Gastroesophageal sphincter (tissue), 3 donors: ENCODE measurements around the gene PRKAR1B.

Source experiments
- POLR2A ChIP-seq, 2 donors: fragments of 450-650 bp; IDR thresholded peaks; one replicate each; pipeline ENCODE4 v1.6.1; 2017; ENCODE audit warnings: antibody characterized with exemption in 2 of 2, mild to moderate bottlenecking in 2 of 2, moderate library complexity in 1 of 2
- TF ChIP-seq, protein P1 (sequence below), 4 experiments: fragments of 200-600 bp in 2 of 4; fragments of 450-650 bp in 2 of 4; sonication (generic) in 1 of 4; IDR thresholded peaks; one replicate each; pipeline ENCODE4 v1.5.1; 2017 to 2019; ENCODE audit warnings: antibody characterized with exemption in 4 of 4, mild to moderate bottlenecking in 2 of 4, moderate library complexity in 2 of 4

DNA sequence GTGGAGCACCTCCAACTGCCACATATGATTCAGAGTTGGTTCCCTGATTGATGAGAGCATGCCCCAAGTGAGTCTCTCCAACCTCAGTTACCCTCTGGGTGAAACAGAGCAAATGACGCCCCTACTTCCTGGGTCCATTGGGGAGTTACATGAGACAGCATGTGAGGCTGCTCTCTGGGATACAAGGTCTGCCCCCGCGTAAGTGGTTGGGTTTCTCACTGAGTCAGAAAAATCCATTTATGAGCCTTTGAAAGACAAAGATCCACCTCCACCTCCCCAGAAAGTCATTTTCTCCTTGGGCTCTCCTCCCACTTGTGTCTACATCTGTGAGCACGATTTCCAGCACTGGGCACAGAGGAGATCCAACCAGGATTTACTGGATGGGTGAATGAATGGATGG is 71.3 kb downstream of the PRKAR1B start:
- TF ChIP-seq, protein P1, sequence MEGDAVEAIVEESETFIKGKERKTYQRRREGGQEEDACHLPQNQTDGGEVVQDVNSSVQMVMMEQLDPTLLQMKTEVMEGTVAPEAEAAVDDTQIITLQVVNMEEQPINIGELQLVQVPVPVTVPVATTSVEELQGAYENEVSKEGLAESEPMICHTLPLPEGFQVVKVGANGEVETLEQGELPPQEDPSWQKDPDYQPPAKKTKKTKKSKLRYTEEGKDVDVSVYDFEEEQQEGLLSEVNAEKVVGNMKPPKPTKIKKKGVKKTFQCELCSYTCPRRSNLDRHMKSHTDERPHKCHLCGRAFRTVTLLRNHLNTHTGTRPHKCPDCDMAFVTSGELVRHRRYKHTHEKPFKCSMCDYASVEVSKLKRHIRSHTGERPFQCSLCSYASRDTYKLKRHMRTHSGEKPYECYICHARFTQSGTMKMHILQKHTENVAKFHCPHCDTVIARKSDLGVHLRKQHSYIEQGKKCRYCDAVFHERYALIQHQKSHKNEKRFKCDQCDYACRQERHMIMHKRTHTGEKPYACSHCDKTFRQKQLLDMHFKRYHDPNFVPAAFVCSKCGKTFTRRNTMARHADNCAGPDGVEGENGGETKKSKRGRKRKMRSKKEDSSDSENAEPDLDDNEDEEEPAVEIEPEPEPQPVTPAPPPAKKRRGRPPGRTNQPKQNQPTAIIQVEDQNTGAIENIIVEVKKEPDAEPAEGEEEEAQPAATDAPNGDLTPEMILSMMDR (IDR thresholded peaks at IDR 0.05) = no peak
- TF ChIP-seq POLR2A (IDR thresholded peaks at IDR 0.05) = no peak
